Sigmoid colon (tissue), 4 donors: ENCODE results near the gene BRMS1.

Source experiments
- EP300 ChIP-seq, 4 donors: sonication (generic); formaldehyde crosslinking; IDR thresholded peaks; one replicate each; pipeline ENCODE4 v1.6.1; 2017; ENCODE audit warnings: antibody characterized with exemption in 4 of 4
- TF ChIP-seq, protein P1 (sequence below), 4 experiments: fragments of 450-650 bp in 3 of 4; fragments of 200-600 bp in 1 of 4; IDR thresholded peaks; one replicate each; pipeline ENCODE4 v1.5.1; 2016 to 2019; ENCODE audit warnings: antibody characterized with exemption in 4 of 4, mild to moderate bottlenecking in 3 of 4, moderate library complexity in 2 of 4

DNA sequence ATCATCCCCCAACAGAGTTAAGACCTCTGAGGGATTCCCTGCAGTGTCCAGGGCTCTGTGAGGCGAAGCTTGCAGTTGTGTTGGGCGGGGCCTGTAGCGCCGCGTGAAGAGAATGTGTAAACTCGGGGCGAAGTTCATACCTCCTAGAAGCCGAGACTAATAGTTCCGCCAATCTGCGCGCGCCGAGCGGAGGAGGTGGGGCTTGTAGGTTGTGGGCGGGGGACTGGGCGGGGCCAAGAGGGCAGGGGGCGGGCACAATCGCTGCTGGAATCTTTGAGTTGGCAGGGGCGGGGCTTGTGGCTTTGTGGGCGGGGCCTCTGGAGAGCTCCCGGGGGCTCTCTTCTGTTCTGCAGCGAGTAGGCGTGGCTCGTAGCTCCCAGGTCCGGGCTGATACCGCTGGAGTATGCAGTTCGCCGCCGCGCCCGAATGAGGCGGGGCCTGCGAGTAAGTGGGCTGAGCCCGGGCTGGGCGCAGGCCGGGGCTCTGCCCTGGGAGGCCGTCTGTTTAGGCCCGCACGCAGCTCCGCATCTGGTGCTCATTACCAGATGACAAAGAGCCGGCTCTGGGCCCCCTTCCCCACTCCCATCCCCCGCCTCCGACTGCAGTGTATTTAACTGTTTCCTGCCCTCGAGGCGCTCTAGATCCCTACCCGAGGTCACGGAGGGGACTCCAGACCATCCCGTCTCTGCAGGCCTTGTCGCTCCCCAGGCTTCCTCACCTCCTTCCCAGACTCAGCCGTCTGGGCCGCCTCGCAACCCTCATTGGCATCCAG lies 32.2 kb downstream of the BRMS1 start:
- no peak for TF ChIP-seq EP300 (IDR thresholded peaks at IDR 0.05)
- TF ChIP-seq, protein P1, sequence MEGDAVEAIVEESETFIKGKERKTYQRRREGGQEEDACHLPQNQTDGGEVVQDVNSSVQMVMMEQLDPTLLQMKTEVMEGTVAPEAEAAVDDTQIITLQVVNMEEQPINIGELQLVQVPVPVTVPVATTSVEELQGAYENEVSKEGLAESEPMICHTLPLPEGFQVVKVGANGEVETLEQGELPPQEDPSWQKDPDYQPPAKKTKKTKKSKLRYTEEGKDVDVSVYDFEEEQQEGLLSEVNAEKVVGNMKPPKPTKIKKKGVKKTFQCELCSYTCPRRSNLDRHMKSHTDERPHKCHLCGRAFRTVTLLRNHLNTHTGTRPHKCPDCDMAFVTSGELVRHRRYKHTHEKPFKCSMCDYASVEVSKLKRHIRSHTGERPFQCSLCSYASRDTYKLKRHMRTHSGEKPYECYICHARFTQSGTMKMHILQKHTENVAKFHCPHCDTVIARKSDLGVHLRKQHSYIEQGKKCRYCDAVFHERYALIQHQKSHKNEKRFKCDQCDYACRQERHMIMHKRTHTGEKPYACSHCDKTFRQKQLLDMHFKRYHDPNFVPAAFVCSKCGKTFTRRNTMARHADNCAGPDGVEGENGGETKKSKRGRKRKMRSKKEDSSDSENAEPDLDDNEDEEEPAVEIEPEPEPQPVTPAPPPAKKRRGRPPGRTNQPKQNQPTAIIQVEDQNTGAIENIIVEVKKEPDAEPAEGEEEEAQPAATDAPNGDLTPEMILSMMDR (IDR thresholded peaks at IDR 0.05) = no peak
